Hepatocyte (in vitro differentiated cells): ENCODE data around the gene FERMT3.

ENCODE experiments used
- CTCF ChIP-seq: fragments of 200-600 bp; sonication (generic); IDR thresholded peaks from 2 replicates; pipeline ENCODE4 v1.5.1; 2016; ENCODE audit warnings: antibody characterized with exemption, mild to moderate bottlenecking; ENCODE audit not compliant: poor library complexity
- EZH2 ChIP-seq: fragments of 200-600 bp; sonication (generic); IDR thresholded peaks from 2 replicates; pipeline ENCODE4 v1.6.1; 2016; ENCODE audit warnings: antibody characterized with exemption, mild to moderate bottlenecking, borderline replicate concordance
- EZH2phosphoT487 ChIP-seq: fragments of 200-600 bp; sonication (generic); IDR thresholded peaks from one replicate; pipeline ENCODE4 v1.6.1; 2018; ENCODE audit warnings: antibody characterized with exemption, mild to moderate bottlenecking, low read depth, moderate library complexity; ENCODE audit not compliant: unreplicated experiment, severe bottlenecking

GRCh38 chr11:64225608-64226506 is 19.3 kb downstream of the FERMT3 start, which contains the start of the genes NUDT22 and TRPT1:
- peak; percentile 32 for TF ChIP-seq CTCF
- no peak for TF ChIP-seq EZH2phosphoT487
- no peak for TF ChIP-seq EZH2
